Breast epithelium (tissue), 3 donors: ENCODE measurements around the gene AKR1C2.

Experiments used
- POLR2A ChIP-seq: fragments of 450-650 bp; IDR thresholded peaks from one replicate; pipeline ENCODE4 v1.6.1; 2016; ENCODE audit warnings: antibody characterized with exemption, mild to moderate bottlenecking, moderate library complexity
- POLR2AphosphoS5 ChIP-seq, 3 donors: sonication (generic); formaldehyde crosslinking; IDR thresholded peaks; one replicate each; pipeline ENCODE4 v1.6.1; 2017; ENCODE audit warnings: antibody characterized with exemption in 3 of 3

DNA sequence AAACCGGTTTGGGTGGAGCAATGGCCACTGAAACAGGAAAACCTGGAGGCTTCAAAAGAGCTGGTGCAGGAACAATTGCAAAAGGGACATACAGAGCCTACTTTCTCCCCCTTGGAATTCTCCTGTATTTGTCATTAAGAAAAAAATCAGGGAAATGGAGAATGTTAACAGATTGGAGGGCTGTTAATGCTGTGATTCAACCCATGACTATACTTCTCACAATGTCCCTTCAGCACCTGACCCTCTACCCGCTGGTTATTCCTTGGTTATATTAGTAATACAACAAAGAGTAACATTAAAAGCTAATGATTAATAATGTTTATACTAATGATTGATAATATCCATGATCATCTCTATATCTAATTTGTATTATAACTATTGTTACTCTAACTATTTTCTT, 34.4 kb upstream of the AKR1C2 start:
- TF ChIP-seq POLR2A (no peak), POLR2AphosphoS5 (IDR thresholded peaks at IDR 0.05) (no peak)
